GM19025 (cell line): ENCODE data around the gene TMEM52.

Experiments used
- ATAC-seq: cut with Tn5 transposase; IDR thresholded peaks from one replicate; pipeline ENCODE4 v1.9.1; 2021; ENCODE audit warnings: mild to moderate bottlenecking, low read depth, moderate library complexity; ENCODE audit not compliant: unreplicated experiment

Gene TMEM52

DNA sequence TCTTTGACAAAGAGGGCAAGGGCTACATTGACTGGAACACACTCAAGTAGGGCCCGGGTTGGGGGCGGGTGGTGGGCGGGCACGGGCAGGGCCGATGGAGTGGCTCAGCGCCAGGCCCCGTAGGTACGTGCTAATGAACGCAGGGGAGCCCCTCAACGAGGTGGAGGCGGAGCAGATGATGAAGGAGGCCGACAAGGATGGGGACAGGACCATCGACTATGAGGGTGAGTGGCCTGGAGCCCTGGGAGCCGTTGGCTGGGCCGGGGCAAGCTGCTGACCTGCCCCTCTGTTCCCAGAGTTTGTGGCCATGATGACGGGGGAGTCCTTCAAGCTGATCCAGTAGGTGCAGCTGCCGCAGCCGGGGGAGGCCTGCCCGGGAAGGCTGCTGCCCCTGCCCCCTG lies 2.2 kb downstream of the TMEM52 start:
- ATAC-seq: no peak

DNA sequence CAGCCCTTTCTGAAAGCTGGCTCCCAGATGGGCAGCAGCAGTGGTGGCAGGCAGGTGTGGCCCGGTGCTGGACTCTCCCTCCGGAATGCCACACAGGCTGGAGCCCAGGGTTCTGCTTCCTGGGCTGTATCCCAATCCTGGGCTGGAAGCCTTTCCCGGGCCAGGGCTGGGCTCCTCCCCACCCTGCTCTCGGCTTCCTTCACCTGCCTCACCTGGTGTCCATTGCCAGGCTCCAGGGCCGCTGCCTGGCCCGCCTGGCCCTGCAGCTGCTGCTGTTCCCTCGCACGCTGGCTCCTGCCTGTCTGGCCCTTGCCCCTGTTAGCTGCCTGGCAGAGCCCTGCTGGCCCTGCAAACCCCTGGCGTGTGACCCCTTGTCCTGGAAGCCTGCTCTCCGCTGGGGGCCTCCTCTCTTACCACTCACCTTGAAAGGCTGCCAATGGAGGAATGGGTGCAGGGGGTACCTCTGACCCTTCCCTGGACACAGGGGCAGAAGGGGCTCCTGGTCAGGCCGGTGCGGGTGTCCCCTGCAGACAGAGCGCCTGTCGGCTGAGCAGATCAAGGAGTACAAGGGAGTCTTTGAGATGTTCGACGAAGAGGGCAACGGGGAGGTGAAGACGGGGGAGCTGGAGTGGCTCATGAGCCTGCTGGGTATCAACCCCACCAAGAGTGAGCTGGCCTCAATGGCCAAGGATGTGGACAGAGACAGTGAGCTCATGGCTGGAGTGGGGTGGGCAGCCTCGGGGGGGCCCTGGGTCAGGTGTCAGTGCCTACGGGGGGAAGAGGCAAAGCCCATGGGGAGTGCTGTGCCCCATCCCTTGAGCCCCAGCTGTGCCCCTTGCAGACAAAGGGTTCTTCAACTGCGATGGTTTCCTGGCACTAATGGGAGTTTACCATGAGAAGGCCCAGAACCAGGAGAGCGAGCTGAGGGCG lies 2.9 kb downstream of the TMEM52 start:
- no peak for ATAC-seq

DNA sequence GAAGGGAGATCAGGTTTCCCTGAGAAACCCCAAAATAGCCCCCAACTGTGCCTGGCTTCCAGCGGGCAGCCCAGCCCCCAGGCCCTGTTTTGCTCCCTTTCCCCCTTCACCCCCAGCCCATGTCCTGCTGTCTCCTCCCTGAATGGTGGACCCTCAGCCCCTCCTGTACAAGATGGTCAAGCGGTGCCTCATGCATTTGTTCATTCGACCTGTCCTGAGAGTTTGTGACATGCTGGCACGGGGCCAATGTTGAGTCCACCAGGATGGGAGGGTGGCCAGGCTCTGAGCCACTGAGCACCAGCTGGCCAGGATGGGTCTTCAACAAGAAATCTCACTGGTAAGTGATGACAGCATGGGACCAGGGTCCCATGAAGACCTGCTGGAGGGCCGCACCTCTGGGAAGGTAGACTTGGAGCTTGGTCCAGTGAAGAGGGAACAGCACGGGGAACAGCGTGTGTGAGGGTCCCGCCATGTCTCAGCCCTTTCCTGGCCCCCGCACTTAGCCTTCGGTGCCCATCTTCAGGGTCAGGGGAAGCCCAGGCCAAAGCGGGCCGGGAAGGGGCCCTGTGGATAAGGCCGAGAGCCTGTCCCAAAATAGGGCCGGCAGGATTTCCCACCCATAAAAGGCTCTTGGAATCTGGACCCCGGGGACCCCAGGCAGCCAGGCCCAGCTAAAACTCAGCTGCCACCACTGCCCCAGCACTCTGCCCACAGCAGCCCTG lies 3.9 kb downstream of the TMEM52 start, which contains the start of gene CALML6:
CALML6 (plus strand) TSS at position 290 of the 722 bp plus-strand sequence; CDS start at position 311, 21 bp downstream.
- no peak for ATAC-seq

DNA sequence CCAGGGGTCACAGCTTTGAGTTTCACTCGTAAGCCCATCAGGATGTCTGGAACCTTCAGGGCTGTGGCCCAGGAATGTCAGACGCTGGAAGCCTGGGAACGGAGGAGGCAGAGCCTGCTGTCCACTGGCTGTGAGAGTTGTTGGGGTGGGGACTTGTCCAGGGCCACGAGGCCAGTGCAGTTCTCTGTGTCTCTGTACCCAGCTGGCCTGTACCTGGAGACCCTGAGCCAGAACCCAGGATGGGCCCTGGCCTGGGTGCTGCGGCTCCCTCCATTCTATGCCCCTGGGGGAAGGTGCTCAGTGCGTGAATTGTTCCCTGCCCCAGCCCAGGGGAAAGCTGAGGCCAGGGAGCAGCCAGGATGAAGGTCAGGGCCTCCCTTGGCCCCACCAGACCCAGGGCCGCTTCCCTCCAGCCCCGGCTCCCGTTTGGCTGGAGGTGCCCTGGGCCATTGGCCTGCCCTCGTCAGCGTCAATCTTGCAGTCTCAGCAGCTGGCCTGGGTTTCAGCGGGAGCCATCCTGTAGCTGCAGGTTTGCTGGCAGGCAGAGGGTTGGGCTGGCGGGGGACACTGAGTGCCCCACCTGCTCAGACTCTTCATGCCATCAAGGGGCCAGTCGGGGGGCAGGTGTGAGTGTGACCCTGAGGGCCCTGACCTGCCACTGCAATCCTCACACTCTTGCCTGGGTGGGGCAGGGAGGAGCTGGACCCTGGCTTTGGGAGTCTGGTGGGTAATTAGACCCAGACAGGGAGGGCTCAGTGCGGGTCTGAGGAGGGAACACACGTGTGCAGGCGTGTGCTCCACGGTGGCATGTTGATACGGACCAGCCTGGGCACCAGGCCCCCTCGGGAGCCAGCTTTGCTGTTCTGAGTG lies 4.7 kb downstream of the TMEM52 start:
- no peak for ATAC-seq

DNA sequence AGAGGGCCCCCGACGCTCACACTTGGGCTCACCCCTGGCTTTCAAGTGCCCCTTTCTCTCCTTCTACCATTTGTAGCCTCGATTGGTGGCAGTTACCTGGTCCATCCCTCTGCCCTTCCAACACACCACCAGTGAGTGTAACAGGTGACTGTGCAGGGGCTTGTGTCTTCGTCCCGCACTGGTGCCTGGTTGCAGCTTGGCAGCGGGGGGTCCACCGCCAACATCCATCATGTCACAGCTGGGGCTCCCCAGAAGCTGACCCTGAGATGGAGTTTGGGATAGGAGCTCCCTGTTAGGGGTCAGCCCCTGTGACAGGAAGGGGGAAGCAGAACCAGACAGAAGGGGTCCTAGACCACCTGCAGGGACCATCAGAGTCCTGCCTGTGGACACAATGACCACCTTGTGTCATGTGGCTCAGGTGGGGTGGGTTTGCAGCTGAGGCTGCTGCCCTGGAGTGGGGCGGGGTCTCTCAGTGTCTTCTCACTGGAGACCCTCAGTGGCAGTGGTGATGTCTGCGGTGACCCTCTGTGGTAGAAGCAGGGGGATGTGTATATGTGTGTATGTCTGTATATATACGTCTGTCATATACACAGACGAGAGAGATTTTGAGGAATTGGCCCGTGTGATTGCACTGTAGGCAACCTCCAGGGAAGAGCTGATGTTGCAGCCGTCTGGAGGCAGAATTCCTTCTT lies 7.6 kb downstream of the TMEM52 start:
- no peak for ATAC-seq

DNA sequence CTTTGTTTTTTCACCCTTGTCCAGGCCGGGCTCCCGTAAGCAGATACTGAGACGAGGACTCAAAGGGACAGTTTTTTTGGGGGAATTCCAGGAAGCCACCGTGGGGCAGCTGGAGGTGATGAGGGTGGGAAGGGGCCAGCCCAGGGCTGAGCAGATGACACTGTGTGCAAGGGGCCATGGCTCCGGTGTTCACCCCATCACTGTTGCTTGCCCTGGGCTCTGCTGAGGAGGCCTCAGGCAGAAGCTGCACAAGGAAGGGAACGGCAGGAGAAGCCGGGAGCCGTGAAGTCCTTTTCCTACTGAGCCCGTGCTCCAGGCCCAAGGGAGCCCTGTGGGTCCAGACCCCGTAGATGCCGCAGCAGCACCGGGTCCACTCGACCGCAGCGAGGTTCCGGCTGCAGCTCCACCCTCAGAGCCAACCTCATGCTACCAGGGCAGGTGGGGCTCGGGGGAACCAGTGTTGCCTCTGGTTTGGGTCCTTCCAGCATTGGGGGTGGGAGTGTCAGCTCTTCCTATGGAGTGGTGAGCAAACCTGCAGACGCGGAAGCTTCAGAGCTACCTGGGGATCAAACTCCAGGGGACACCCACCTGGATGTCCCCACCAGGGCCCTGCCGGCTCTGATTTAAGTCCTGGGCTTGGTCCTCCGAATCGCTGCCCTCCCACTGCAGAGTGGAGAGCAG lies 8.3 kb downstream of the TMEM52 start:
- ATAC-seq: no peak

DNA sequence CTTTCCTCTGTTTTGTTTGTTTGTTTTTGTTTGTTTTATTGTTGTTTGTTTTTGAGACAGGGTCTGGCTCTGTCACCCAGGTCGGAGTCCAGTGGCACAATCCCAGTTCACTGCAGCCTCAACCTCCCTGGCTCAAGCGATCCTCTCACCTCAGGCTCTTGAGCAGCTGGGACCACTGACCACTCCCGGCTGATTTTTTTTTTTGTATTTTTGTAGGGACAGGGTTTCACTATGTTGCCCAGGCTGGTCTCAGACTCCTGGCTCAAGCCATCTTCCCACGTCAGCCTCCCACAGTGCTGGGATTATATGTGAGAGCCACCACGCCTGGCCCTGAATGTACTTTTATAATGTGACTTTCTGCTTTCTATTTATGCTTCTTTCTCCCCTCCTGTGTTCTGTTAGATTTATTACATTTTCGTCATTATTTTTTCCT lies 9.0 kb downstream of the TMEM52 start:
- no peak for ATAC-seq

DNA sequence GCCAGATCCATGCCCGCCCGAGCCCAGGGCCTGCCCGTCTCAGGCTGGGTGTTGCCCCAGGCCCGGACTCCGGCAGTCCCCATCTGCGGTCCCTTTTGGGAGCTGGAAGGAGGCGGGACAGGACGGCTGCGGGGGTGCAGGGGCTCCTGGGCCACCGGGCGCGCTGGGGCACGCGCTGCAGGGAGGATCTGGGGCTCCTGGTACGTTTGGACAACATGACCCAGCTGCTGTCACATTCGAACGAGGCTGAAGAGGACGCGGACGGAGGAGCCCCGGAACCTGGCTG lies 10.6 kb downstream of the TMEM52 start:
- no peak for ATAC-seq

DNA sequence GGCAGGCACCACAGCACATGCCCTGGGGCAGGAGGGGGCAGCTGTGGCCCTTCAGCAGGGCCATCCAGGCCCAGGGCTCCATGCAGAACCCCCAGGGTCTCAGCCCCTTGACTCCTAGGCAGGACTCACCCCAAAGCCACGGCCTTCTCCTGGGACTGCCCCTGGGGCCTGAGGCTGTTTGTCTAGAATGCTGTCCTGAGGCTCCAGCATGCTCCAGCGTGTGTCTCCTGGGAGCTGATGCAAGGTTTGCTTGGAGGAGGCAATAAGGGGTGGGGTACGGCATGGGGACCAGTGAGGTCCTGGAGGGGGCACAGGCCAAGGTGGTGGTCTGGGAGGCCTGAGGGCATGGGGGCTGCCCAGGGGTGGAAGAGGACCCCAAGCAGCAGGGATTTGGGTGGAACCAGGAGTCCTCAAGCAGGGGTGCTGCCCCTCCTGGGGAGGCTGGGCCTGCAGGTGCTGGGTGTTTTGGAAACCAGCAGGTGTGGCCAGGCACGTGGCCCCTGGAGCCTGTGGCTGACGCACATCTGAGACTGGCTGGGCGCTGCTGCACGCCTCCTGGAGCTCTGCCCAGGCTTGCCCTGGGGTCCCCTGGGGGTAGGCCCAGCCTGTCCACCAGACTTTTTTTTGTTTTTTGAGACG lies 11.9 kb downstream of the TMEM52 start:
- no peak for ATAC-seq

DNA sequence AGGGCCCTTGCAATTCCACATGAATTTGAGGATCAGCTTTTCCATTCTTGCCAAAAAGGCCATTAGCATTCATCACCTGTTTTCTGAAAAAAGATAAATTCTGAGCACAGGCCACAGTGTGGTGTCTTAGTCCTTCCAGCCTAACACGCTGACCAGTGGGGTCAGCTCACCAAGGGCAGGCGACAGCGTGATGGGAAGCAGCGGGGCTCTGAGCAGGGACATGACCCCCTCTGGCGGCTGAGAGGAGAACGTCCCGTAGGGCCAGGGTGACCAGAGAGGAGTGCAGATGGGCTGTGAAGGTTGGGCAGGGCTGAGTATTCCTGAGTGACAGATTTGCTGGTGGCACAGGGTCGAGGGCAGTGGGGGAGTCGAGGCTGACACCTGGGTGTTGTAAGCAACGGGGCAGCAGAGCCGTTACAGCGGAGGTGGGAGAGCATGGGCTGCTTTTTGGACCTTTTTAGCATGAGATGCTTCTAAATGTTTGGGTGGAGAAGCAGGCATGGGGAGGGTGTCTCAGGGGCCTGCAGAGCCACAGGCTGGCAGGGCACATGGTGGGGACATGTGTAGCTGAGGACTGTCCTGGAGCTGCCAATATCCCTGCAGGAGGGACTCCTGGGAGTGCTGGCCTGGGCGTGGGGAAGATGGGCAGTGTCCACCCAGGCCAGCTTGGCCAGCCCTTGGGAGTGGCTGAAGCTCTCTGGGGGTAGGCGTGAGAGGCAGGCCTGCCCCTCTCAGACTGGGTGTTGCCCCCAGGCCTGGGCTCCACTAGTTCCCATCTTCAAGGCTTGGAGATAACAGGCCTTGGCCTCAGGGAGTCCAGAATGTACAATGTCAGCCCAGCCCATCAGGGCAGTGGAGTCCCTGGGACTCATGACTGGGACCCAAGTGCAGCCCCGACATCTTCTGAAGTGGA lies 12.6 kb downstream of the TMEM52 start:
- ATAC-seq: no peak

DNA sequence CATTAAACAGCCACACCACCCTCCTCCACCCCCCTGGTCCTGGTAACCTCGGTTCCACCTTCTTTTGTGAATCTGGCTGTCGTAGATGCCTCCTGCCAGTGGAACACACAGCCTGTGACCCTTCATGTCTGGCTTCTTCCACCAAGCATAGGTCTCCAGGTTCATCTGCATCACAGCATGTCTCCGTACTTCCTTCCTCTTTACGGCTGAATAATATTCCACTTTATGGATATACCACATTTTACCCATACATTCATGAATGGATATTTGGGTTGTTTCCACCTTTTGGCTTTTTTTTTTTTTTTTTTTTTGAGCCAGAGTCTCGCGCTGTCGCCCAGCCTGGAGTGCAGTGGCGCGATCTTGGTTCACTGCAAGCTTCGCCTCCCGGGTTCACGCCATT lies 15.9 kb downstream of the TMEM52 start:
- ATAC-seq: no peak

DNA sequence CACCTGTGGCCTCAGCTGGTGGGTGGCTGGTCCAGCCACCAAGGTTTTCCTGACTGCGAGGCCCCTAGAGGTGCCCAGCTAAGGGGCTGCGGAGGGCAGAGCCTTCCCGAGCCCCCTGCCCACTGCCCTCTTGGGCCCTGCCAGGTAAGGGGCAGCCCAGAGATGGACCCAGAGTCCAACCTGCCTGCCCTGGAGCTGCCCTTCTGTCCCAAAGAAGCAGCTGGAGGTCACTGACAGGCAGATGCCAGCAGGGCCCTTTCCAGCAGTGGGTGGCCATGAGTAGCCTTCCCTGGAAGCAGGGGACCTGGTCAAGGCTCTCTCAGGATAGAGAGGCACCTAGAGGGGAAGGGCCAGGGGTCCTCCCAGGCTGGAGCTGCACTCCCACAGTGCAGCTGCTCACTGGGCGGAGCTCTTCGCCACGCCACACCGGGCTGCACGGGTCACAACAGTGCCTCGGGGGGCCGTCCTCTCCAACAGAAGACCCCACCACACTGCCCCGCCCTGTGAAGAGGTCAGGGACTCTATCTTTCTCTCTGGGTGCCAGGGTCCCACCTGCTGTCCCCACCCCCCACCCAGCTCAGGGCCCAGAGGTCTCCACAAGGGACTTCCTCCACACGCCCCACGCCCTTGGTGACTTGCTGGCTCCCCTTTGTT lies 17.3 kb downstream of the TMEM52 start:
- no peak for ATAC-seq

DNA sequence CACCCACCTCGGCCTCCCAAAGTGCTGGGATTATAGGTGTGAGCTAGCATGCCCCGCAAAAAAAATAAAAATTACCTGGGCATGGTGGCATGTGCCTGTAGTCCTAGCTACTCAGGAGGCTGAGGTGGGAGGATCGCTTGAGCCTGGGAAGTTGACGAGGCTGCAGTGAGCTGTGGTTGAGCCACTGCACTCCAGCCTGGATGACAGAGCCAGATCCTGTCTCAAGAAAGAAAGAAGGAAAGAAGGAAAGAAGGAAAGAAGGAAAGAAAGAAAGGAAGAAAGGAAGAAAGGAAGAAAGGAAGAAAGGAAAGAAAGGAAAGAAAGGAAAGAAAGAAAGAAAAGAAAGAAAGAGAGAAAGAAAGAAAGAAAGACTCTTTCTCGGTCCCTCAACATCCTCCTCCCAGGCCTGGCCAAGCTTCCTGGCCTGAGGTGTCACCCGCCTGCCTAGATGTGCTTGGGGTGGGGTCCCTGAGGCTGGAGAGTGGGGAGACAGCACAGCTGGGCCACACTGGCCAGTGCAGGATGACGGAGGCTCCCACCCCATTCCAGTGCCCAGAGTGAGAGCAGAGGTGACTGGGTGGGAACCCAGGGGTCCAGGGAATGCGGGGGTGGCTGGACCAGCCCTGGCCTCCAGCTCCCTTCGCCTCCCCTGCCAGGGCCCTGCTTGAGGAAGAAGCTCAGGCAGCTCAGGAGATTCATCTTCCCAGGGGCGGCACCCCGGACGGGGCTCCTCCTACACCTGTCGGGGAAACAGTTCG lies 18.0 kb downstream of the TMEM52 start:
- no peak for ATAC-seq

DNA sequence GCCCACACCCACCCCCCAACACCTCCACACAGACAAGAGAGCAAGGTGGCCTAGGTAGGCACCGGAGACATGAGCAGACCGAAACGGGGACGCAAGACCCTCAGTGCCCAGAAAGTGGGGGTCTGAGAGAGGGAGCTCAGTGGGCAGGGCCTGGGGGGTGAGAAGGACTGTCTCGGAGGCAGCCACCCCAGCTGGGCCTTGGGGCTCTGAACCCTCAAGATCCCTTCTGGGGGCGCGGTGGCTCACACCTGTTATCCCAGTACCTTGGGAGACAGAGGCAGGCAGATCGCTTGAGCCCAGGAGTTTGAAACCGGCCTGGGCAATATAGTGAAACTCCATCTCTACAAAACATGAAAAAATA lies 19.1 kb downstream of the TMEM52 start:
- no peak for ATAC-seq

DNA sequence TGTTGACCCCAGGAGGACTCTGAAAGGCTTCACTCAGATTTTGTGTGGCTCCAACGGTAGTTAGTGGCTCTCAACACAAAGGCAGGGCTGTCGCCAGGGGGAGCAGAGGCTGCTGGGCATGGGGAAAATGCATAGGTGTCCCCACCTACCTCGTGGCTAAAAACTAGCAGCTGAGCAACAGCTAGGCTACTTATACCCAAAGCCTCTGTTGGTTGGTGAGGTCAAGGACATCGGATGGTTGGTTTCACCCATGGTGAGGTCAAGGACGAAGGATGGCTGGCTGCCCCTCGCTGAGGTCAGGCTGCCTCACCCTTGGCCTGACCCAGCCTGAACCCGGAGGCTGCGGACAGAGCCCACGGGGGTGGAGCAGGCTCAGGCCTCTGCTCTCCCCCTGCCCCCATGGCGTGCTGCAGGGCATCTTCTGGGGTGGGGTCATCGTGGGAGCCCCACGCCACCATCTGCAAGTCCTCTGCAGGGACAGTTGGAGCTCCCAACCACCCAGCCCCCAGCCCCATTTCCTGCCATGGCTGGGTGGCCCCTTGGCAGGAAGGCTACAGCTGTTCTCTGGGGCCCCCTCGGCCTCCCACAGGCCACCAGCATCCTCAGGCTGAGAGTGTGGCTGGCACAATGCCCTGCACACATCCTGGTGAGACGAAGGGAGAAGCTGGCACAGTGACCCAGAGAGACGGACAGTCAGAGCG lies 19.7 kb downstream of the TMEM52 start:
- ATAC-seq: no peak

DNA sequence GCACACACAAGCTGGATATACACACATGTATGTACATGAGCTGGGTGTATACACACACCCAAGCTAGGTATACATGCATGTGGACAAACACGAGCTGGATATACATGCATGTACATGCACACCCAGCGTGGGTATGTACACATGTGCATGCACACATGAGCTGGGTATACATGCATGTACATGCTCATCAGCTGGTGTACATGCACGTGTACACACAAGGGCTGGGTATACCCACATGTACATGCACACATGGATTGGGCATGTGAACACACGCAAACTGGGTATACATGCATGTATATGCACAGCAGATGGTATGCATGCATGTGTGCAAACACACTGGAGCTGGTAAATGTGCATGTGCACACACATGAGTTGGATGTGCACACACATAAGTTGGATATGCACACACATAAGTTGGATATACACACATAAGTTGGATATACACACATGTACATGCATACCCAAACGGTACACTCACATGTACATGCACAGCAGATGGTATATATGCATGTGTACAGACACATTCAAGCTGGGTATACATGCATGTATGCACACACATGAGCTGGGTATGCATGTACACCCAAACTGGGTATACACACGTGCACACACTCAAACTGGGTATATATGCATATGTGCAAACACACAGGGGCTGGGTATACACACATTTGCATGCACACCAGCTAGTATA lies 20.7 kb downstream of the TMEM52 start:
- ATAC-seq: no peak
